HT1080 (cell line): Measurements from ENCODE around the gene MARK2. TPM values are rescaled to one million over a fixed set of nuclear protein-coding genes. Genes with fewer than 3 reads are reported as not detected.

Experiments
- DNase-seq: peaks from one replicate; pipeline ENCODE4 v3.0.0-alpha.2; 2015; ENCODE audit warnings: low read depth
- total RNA-seq: library from RNA; depleted of rRNA; stranded (reverse); fragments of >200 nt; shearing (Covaris generic); gene quantifications from 2 replicates; pipeline ENCODE4 v1.2.3, GENCODE V29; 2014

The MARK2 gene
- total RNA-seq, 1 experiment from 2014 or later = 39.9 TPM

- DNase-seq = peak; percentile 56
These were observed 40.9 kb downstream of the MARK2 start for GRCh38 chr11:63879598-63880402.

DNA sequence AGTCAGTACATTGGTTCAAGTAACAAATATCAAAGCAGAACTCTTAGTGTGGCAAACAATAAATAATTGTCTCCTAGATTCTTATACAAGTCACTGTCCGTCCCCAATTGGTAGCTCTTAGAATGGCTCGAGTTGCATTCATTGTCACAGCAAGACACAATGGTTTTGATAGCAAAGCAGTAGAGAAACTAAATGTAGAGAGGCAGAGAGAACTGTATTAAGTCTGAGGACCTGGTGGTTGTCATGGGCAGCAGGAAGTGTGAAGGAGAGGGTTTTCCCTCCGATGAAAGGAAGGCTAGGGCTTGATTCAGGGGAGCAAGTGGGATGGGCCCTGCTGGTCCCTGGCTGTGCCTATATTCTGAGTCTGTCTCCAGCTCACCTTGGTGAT lies 41.5 kb downstream of the MARK2 start:
- DNase-seq = no peak

GRCh38 chr11:63882555-63883242 lies 43.8 kb downstream of the MARK2 start:
- no peak for DNase-seq

- no peak for DNase-seq
These were observed 44.9 kb downstream of the MARK2 start for GRCh38 chr11:63883791-63884190.

DNA sequence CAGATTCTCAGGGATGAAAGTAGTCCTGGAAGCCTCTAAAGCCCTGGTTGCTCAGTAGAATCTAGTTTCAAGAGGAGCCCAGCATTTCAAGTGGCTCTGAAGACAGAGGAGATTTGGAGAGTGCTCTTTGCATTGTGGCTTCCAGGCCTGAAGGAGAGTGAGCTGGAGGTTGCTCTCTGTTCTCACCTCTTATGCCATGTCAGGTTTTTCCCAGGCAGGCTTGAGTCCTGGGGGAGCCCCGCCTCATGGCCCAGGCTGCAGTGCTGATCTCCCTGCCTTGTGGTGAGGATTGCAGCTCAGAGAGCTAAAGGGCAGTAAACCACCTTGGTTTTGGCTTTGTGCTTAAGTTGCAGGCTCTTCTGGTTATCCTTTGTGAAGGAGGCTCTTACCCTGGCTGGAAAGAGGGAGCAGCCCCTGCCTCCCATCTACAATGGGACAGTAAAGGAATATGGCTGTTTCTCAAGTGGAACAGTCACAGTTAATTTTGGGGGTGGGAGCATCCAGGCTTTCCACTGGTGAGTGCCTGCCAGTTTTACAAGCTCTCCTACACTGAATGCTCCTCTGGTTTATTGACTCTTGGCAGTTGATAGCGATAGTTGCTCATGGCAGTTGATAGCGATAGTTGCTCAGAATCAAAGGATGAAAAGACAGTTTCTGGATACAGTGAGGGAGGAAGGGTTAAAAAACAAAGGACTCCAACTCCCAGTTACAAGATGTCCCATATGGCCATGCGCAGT lies 45.5 kb downstream of the MARK2 start:
- DNase-seq = no peak

DNA sequence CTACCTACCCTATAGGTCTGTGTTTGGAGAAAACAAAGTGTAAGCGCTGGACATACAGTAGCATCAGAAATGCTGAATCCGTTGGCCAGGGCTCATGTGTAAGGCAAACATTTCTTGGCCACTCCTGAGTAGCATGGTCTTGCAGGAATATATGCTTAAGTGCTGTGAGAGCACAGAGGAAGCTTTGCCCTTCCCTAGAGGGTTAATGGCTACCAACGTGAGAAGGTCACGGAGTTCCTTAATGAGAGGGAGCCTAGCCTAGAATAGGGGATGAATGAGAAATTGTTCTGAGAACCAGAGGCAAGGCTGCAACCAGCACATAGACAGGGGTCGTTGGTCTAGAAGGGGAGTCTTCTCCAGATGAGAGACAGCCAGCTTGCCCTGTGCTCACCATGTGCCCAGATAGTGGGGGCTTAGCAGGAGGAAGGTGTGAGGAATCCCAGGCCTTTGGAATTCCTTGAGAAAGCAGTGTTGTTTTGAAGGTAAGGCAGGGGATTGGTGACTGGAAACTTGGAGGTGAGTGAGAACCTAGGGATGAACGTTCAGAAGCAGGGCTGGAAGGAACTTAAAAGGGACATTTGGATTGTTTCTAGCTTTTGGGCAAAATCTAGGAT lies 48.6 kb downstream of the MARK2 start:
- DNase-seq = no peak

DNA sequence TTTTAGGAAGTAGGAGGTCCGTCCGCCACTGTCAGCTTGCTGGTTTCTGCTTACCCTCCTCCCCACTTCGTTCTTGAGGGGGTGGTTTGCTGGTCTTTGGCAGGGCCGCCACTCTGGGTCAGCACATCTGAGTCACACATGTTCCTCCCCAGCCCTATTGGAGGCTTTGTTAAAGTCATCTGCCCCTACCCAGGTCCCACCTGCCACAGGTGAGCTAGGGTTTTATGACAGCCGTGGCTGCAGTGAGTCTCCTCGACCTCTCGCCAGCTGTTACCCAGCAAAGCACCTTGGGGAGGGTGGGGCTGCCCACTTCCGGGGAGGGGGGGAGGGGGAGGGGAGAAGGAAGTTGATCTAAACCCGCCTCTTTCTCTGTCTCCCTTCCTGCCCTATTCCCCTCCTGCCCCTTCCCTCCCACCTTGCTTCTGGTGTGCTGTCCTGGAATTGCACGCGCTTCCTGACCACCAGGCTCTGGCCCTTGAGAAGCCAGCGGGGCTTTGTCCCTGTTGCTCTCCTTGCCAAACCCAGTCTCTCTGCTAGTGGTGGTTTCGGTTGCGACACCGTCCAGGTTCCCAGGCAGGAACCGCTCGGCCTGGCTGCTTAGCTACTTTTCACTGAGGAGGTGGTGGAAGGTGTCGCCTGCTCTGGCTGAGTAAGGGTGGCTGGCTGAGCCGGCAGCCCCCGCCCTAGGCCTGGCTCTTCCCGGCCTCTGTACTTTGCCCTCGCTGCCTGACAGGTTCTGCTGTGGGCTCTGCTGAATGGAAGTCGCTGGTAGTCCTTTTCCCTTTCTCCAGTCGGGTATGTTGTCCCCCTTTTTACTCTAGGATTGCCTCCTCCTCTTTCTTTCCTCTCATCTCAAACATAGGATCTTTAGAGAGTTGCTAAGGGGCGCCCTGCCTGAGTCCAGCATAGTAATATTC lies 49.5 kb downstream of the MARK2 start:
- peak; percentile 67 for DNase-seq

DNA sequence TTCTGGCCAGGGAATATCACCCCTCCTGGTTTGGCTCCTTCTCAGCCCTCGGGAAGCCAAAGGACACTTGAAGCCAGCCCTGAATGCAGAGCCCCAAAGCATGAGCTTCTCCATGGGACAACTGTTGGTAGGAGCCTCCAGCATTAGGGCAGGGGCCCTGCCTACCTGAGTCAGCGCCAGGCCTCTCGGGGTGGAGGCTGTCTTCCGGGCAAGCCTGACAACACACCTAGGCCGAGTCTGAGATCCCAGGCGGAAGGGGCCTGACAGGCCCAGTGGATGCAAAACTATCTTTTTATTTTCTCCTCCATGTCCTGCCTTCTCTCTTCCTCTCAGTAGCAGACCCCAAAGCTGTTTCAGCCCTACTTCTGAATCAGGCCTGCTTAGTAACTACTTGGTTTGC lies 50.4 kb downstream of the MARK2 start:
- no peak for DNase-seq

- DNase-seq = no peak
These were observed 51.5 kb downstream of the MARK2 start for GRCh38 chr11:63890368-63890767.

DNA sequence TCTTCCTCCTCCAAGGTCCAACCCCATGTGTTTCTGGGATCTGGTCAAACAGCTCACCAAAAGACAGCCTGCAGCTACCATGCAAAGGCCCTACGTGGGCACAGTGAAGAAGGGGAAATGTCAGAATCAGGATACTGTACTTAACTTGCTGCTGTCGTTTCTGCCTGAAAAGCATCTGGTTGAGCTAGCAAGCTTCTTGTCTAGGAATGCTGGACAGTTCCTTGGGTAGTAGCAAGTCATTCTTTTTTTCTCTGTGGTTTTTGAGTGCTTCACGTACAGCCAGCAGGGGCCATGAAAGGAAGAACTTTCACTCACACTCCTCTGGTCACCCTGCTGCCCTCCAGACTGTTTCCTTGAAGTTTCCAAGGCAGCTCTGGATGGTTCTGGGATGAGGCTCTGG lies 53.3 kb downstream of the MARK2 start:
- no peak for DNase-seq

DNA sequence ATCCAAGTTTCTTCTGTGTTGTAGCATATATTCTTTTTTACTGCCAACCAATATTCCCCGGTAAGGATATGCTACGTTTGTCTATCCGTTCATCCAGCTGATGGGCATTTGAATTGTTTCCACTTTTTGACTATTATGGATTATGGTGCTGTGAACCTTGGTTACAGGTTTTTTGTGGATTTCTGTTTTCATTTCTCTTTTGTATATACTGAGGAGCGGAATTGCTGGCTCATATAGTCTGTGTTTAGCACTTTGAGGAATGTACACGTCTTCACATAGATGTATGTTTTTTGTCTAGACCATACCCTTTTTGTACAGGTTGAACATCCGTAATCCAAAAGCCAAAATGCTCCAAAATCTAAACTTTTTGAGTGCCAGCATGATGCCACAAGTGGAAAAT lies 54.4 kb downstream of the MARK2 start:
- DNase-seq = no peak

DNA sequence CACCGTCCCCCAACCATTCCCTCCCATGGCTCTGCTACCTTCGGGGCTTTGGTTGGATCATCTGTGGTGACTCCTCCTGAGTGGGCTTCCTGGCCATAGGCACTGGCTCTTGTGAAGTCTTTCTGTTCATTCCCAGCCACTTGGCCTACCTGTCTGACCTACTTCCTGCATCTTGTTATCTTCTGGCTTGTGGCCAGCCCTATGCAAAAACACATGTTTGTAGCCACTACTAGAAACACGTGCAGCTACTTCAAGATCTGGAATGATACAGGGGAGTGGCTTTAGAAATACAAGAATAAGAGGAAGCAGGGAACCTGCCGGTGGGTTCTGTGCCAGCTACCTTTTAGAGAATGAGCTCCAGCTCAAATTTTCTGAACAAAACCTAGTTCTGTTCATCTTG lies 57.2 kb downstream of the MARK2 start:
- DNase-seq = no peak

DNA sequence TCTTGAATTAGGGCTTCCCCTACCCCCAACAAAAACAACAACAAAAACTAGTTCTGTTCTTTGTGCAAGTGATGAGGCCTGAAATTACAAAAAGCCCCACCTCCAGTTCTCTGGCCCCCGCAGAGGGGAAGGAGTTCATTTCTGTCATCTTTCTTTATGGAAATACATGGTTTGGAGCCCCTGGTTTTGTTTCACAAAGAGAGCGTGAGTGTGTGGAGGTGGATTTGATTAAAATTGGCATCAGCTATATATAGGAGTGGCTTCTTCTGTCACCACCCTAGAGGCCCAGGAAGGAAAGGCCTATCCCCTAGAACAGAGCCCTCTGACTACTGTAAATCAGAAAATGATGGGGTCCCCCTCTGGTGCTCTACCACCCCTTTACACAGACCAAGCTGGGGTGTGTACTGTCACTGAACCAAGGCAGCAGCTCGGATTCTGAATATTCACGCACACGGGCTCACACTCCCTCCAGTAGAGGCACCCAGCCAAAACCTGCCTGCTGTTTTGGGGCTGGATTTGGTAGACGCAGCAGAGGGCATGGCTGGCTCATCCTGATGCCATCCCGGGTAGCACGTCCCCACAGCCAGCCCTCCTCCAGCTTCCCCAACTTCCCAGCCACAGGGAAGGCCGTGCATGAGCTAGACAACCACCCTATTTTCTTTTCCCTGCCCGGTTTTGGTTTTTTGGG lies 58.7 kb downstream of the MARK2 start:
- DNase-seq = no peak

- no peak for DNase-seq
These were observed 62.8 kb downstream of the MARK2 start for GRCh38 chr11:63901660-63902059.

GRCh38 chr11:63903884-63904283 lies 65.0 kb downstream of the MARK2 start:
- DNase-seq = no peak

DNA sequence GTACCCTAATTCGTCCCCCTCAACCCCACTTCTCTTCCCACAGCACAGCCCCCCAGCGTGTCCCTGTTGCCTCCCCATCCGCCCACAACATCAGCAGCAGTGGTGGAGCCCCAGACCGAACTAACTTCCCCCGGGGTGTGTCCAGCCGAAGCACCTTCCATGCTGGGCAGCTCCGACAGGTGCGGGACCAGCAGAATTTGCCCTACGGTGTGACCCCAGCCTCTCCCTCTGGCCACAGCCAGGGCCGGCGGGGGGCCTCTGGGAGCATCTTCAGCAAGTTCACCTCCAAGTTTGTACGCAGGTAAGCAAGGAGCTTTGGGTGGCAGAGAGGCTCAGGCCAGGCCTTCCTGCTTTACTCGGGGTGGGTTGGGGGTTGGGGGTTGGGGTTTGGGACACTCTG lies 65.8 kb downstream of the MARK2 start:
- no peak for DNase-seq

- DNase-seq = no peak
These were observed 66.3 kb downstream of the MARK2 start for GRCh38 chr11:63905179-63905578.

- no peak for DNase-seq
These were observed 67.2 kb downstream of the MARK2 start for GRCh38 chr11:63906087-63906486.

DNA sequence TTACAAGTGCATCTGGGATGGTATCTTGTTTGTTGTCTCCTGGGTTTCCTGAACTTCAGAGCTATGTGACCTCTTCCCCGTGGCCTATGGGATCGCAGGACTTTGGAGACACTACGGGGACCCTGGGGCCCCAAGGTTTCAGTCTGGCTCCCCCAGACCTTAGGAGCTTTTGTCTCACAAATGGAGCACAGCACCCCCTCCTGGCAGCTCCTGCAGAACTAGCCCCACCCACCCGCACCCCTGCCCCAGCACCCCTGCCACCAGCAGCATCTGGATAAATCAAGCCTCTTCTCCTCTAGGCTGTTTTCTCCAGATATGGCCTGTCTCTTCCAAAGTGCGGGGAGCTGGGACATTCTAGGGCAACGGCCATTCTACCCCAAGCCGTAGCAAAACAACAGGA lies 67.7 kb downstream of the MARK2 start:
- no peak for DNase-seq

DNA sequence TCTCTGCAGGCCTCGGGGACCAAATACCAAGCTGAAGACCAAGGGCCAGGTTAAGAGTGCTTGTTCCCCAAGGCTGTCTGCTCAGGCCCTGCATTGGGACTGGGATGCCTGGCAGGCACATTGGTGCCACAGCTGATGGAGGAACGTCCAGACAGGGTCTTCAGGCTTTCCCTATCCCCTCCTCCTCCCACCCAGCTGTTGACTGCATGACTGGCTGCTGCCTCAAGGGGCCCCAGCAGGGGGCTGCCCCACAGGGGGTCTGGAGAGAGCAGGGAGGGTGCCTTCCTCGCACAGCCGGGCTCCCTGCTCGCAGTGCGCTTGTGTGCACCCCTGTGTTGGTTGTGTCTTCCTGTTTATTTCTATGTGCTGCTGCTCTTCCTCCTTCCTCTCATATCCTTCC lies 68.2 kb downstream of the MARK2 start:
- no peak for DNase-seq
